K562 (cell line): Measurements from ENCODE around the gene TGFB2. TPM values are rescaled to one million over a fixed set of nuclear protein-coding genes. Genes with fewer than 3 reads are reported as not detected.

Experiments
- ATAC-seq: fragments of 200-7000 bp; cut with Tn5 transposase; 3 replicates; pipeline ENCODE4 v1.9.1; 2020; ENCODE audit warnings: moderate library complexity
- BruUV-seq: library from RNA; stranded (reverse); fragments of 400-500 nt; replicated peaks from 2 replicates; lab custom pipeline; 2021; lab: Mats Ljungman, UMichigan
- CTCF ChIA-PET: fragments of 300-600 bp; formaldehyde crosslinking; extraction: SDS; loops from one replicate; lab custom pipeline; 2021; ENCODE audit warnings: low intra/inter-chr PET ratio; lab: Yijun Ruan, JAX
- POLR2A ChIA-PET: fragments of 300-600, 350-650 bp; sonication (Branson Sonifier 250); formaldehyde crosslinking; extraction: SDS; loops from one replicate; lab custom pipeline; 2021; ENCODE audit warnings: antibody characterized with exemption, inconsistent platforms; lab: Yijun Ruan, JAX
- DNase-seq, 4 experiments: peaks; one replicate each; pipeline versions ENCODE4 v3.0.0 to v3.0.0-alpha.2; 2011 to 2018; ENCODE audit warnings: low spot score in 3 of 4, mixed read lengths in 3 of 4; ENCODE audit errors: extremely low read depth in 1 of 4
- FAIRE-seq: peaks from 2 replicates; lab custom pipeline; 2011; peaks lifted over from hg19 to GRCh38; lab: Jason Lieb, UNC
- H2AFZ ChIP-seq: 2 replicates; pipeline ENCODE4 v1.6.0; 2011; ENCODE audit warnings: low read depth, low read length, control low read depth, inconsistent platforms
- H3K27ac ChIP-seq: fragments of 200-600 bp; 3 replicates; pipeline ENCODE4 v1.8.0; 2011; ENCODE audit warnings: low read depth, mild to moderate bottlenecking, control low read depth, inconsistent platforms, low read length, moderate library complexity, mixed read lengths; ENCODE audit errors: extremely low read depth
- H3K27me3 ChIP-seq, 2 experiments: fragments of 300-600 bp in 1 of 2; 2 replicates in 1 of 2; 3 replicates in 1 of 2; pipeline versions ENCODE4 v1.6.0 to v1.8.0; 2011; ENCODE audit warnings: inconsistent platforms in 2 of 2, low read length in 2 of 2, mild to moderate bottlenecking in 1 of 2, mixed read lengths in 1 of 2, moderate library complexity in 1 of 2; ENCODE audit not compliant: control insufficient read depth in 2 of 2, insufficient read depth in 2 of 2
- H3K36me3 ChIP-seq: fragments of 300-600 bp; 3 replicates; pipeline ENCODE4 v1.8.0; 2011; ENCODE audit warnings: mild to moderate bottlenecking, low read length, inconsistent platforms; ENCODE audit not compliant: control insufficient read depth, insufficient read depth
- H3K4me1 ChIP-seq, 2 experiments: fragments of 200-600 bp in 1 of 2; replicated peaks in 1 of 2; 2 replicates in 1 of 2; 3 replicates in 1 of 2; pipeline versions ENCODE4 v1.5.1 to v1.8.0; 2011; ENCODE audit warnings: inconsistent platforms in 2 of 2, low read length in 2 of 2, mild to moderate bottlenecking in 1 of 2, mixed read lengths in 1 of 2, moderate library complexity in 1 of 2; ENCODE audit not compliant: control insufficient read depth in 2 of 2, insufficient read depth in 2 of 2
- H3K4me2 ChIP-seq: 2 replicates; pipeline ENCODE4 v1.6.1; 2011; ENCODE audit warnings: low read length, control low read depth, inconsistent platforms, mixed read lengths; ENCODE audit not compliant: insufficient read depth
- H3K4me3 ChIP-seq: fragments of 200-600 bp; sonication (generic), shearing (Covaris generic); 2 replicates; pipeline ENCODE4 v1.5.1; 2016; ENCODE audit warnings: control low read depth, inconsistent platforms
- H3K79me2 ChIP-seq: fragments of 200-600 bp; 3 replicates; pipeline ENCODE4 v1.8.0; 2011; ENCODE audit warnings: low read length, inconsistent platforms; ENCODE audit not compliant: control insufficient read depth, insufficient read depth
- H3K9ac ChIP-seq, 2 experiments: 2 replicates each; pipeline versions ENCODE4 v1.6.0 to v1.6.1; 2011; ENCODE audit warnings: low read depth in 2 of 2, low read length in 2 of 2, control low read depth in 1 of 2, inconsistent platforms in 1 of 2, mild to moderate bottlenecking in 1 of 2, mixed read lengths in 1 of 2; ENCODE audit not compliant: insufficient read depth in 1 of 2
- H3K9me1 ChIP-seq: one replicate; pipeline ENCODE4 v1.6.0; 2011; ENCODE audit warnings: inconsistent platforms, mild to moderate bottlenecking, low read length, moderate library complexity; ENCODE audit not compliant: control insufficient read depth, insufficient read depth
- H3K9me3 ChIP-seq: replicated peaks from 2 replicates; pipeline ENCODE4 v1.5.1; 2011; ENCODE audit warnings: low read depth, low read length, inconsistent platforms; ENCODE audit not compliant: control insufficient read depth, insufficient read depth
- H4K20me1 ChIP-seq: replicated peaks from 2 replicates; pipeline ENCODE4 v1.6.1; 2011; ENCODE audit warnings: low read length, inconsistent platforms, mixed read lengths; ENCODE audit not compliant: control insufficient read depth, insufficient read depth
- ARHGAP35 ChIP-seq: fragments of 450-650 bp; IDR thresholded peaks from 2 replicates; pipeline ENCODE4 v1.6.1; 2018; ENCODE audit not compliant: partially characterized antibody
- ARID2 ChIP-seq: fragments of 450-650 bp; IDR thresholded peaks from 2 replicates; pipeline ENCODE4 v1.6.1; 2017; ENCODE audit warnings: antibody characterized with exemption, mild to moderate bottlenecking
- ASH1L ChIP-seq: fragments of 450-650 bp; IDR thresholded peaks from 2 replicates; pipeline ENCODE4 v1.6.1; 2018; ENCODE audit warnings: borderline replicate concordance, mild to moderate bottlenecking, low read depth; ENCODE audit not compliant: partially characterized antibody
- BMI1 ChIP-seq: fragments of 150-350 bp; IDR thresholded peaks from 2 replicates; pipeline ENCODE4 v1.6.1; 2014; ENCODE audit warnings: low read length
- CREBBP ChIP-seq: IDR thresholded peaks from one replicate; pipeline ENCODE4 v1.6.1; 2012; ENCODE audit warnings: low read depth, mild to moderate bottlenecking, control low read depth, inconsistent platforms, low read length
- EZH2 ChIP-seq: IDR thresholded peaks from 2 replicates; pipeline ENCODE4 v1.6.1; 2012; ENCODE audit warnings: low read depth, mild to moderate bottlenecking, inconsistent platforms, low read length, borderline replicate concordance
- GABPB1 ChIP-seq: sonication (generic); formaldehyde crosslinking; IDR thresholded peaks from 2 replicates; pipeline ENCODE4 v1.8.0; 2022; ENCODE audit warnings: mild to moderate bottlenecking, missing genetic modification reagents
- NCOR1 ChIP-seq: fragments of 450-650 bp; IDR thresholded peaks from 2 replicates; pipeline ENCODE4 v1.6.1; 2016; ENCODE audit warnings: mild to moderate bottlenecking, moderate library complexity
- RBM14 ChIP-seq: fragments of 200-400 bp; formaldehyde crosslinking; IDR thresholded peaks from 2 replicates; pipeline ENCODE4 v1.6.1; 2018; ENCODE audit warnings: low read depth, mild to moderate bottlenecking, low read length, moderate library complexity, borderline replicate concordance; ENCODE audit not compliant: insufficient read depth
- RBM22 ChIP-seq: fragments of 200-400 bp; formaldehyde crosslinking; IDR thresholded peaks from 2 replicates; pipeline ENCODE4 v1.6.1; 2018; ENCODE audit warnings: low read length, low read depth; ENCODE audit not compliant: poor library complexity, severe bottlenecking
- STAG1 ChIP-seq: sonication (generic); formaldehyde crosslinking; IDR thresholded peaks from 2 replicates; pipeline ENCODE4 v1.5.0; 2020; ENCODE audit warnings: missing genetic modification reagents, borderline replicate concordance
- TEAD4 ChIP-seq, 2 experiments: sonication (generic) in 1 of 2; formaldehyde crosslinking in 1 of 2; IDR thresholded peaks; 2 replicates each; pipeline versions ENCODE4 v1.6.1 to v1.8.0; 2012 to 2022; ENCODE audit warnings: borderline replicate concordance in 1 of 2, inconsistent platforms in 1 of 2, low read length in 1 of 2, mild to moderate bottlenecking in 1 of 2, missing genetic modification reagents in 1 of 2
- U2AF2 ChIP-seq: fragments of 200-400 bp; formaldehyde crosslinking; optimal IDR thresholded peaks from 2 replicates; pipeline ENCODE3; 2017; ENCODE audit warnings: low read depth, mild to moderate bottlenecking, low read length
- ZC3H8 ChIP-seq: fragments of 450-650 bp; IDR thresholded peaks from 2 replicates; pipeline ENCODE4 v1.6.1; 2017
- WGBS: fragments of 100-300 bp; shearing (Covaris generic); methylation state at CpG from one replicate; pipeline ENCODE4 v1.1.6; 2016; ENCODE audit warnings: low coverage, mixed read lengths; ENCODE audit not compliant: insufficient coverage; ENCODE audit errors: missing lambda C conversion rate; 5-methylcytosine and 5-hydroxymethylcytosine counted together
- in situ Hi-C: fragments of 300-500 bp; cut with MboI; formaldehyde crosslinking; loops from 4 replicates; pipeline ENCODE4 v1.15.0; 2018; ENCODE audit warnings: inconsistent platforms, mixed read lengths
- intact Hi-C: fragments of 100-400 bp; cut with micrococcal nuclease; formaldehyde crosslinking; loops from 2 replicates; pipeline ENCODE4 v1.14.2; 2022
- polyA plus RNA-seq, 8 experiments: library from polyadenylated mRNA; depleted of rRNA in 4 of 8; stranded (reverse) in 5 of 8; unstranded in 3 of 8; fragments of >200 nt; fragmentation: Nextera tagmentation in 2 of 8; fragmentation: Illumina TruSeq in 1 of 8; extraction: Ambion mirVana in 2 of 8; extraction: Trizol in 1 of 8; gene quantifications; 2 replicates each; pipeline versions ENCODE4 v1.2.1 to v1.2.3, GENCODE V29; 2011 to 2014; ENCODE audit warnings: inconsistent platforms in 1 of 8, missing spikeins in 1 of 8
- total RNA-seq, 7 experiments: library from RNA; depleted of rRNA in 6 of 7; stranded (reverse); fragments of >200 nt in 6 of 7; fragmentation: Illumina TruSeq in 2 of 7; extraction: Trizol in 2 of 7; gene quantifications; 2 replicates each; pipeline versions ENCODE4 v1.2.1 to v1.2.3, GENCODE V29; 2011 to 2021; ENCODE audit warnings: low replicate concordance in 1 of 7
- TF ChIP-seq, protein P1 (sequence below): sonication (generic); formaldehyde crosslinking; IDR thresholded peaks from 2 replicates; pipeline ENCODE4 v1.8.0; 2022; ENCODE audit warnings: mild to moderate bottlenecking, missing genetic modification reagents, borderline replicate concordance

The TGFB2 gene
- total and polyA plus RNA-seq, 9 of the 15 experiments (the other 6 are each of a cell fraction or from before 2014, with no cell fraction given) = 0.03 to 0.41 (median 0.11) TPM; not detected in 3

DNA sequence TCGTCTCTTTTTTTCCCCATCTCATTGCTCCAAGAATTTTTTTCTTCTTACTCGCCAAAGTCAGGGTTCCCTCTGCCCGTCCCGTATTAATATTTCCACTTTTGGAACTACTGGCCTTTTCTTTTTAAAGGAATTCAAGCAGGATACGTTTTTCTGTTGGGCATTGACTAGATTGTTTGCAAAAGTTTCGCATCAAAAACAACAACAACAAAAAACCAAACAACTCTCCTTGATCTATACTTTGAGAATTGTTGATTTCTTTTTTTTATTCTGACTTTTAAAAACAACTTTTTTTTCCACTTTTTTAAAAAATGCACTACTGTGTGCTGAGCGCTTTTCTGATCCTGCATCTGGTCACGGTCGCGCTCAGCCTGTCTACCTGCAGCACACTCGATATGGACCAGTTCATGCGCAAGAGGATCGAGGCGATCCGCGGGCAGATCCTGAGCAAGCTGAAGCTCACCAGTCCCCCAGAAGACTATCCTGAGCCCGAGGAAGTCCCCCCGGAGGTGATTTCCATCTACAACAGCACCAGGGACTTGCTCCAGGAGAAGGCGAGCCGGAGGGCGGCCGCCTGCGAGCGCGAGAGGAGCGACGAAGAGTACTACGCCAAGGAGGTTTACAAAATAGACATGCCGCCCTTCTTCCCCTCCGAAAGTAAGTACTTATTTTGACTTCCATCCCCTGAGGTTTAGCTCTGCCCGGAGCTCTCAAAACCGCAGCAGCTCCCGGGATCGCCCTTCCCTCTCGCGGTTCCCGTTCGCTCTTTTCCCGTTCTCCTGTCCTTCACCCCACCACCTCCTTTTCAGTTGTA is 1.5 kb downstream of the TGFB2 start:
- DNase-seq (no peak), FAIRE-seq (no peak), ATAC-seq (no peak)
- no peak overlapping the region for H3K27ac ChIP-seq
- no peak overlapping the region; the same call in 1 of the 2 replicates for H3K4me3 ChIP-seq
- H3K4me2 ChIP-seq = no peak overlapping the region; the same call in 1 of the 2 replicates
- H3K9me3 ChIP-seq = no peaks in the 10 kb centered on the region
- no peaks in the 10 kb centered on the region for H3K27me3 ChIP-seq
- intact Hi-C loops = no loop called here
- POLR2A ChIA-PET = interaction anchor here (0.6 kb wide), 1 partner anchor 61 kb away, joined by 3 read pairs; the partner anchor contains the start of gene RRP15
- TF ChIP-seq EZH2 (no peak), STAG1 (CRISPR knock-in tag) (no peak), BMI1 (no peak), ZC3H8 (no peak), CREBBP (no peak), ARID2 (no peak), U2AF2 (no peak), NCOR1 (no peak), TEAD4 (IDR thresholded peaks at IDR 0.05; ENCODE audit: low read length) (no peak), TEAD4 (CRISPR knock-in tag; IDR thresholded peaks at IDR 0.05; ENCODE audit: borderline replicate concordance) (no peak), ASH1L (no peak), RBM14 (no peak), RBM22 (no peak), GABPB1 (CRISPR knock-in tag) (no peak), ARHGAP35 (no peak)
- TF ChIP-seq, protein P1, sequence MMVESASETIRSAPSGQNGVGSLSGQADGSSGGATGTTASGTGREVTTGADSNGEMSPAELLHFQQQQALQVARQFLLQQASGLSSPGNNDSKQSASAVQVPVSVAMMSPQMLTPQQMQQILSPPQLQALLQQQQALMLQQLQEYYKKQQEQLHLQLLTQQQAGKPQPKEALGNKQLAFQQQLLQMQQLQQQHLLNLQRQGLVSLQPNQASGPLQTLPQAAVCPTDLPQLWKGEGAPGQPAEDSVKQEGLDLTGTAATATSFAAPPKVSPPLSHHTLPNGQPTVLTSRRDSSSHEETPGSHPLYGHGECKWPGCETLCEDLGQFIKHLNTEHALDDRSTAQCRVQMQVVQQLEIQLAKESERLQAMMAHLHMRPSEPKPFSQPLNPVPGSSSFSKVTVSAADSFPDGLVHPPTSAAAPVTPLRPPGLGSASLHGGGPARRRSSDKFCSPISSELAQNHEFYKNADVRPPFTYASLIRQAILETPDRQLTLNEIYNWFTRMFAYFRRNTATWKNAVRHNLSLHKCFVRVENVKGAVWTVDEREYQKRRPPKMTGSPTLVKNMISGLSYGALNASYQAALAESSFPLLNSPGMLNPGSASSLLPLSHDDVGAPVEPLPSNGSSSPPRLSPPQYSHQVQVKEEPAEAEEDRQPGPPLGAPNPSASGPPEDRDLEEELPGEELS = no peak
- peaks cover 5 to 15% of the 10 kb centered on the region in 2 experiments; a peak in 3 of 5 replicates for H3K4me1 ChIP-seq
- 81% methylated on average over 28 of the region's 39 CpGs for WGBS
- BruUV-seq = no TSS peak
- H3K79me2 ChIP-seq = no peaks in the 10 kb centered on the region
- no peaks in the 10 kb centered on the region for H3K9me1 ChIP-seq
- CTCF ChIA-PET = no interaction called here
- peak overlapping the region; percentile 82; the same call in 1 of the 2 replicates for H2AFZ ChIP-seq
- in situ Hi-C loops = loop anchor here (25.0 kb wide), 1 partner anchor 1466 kb away; no protein-coding TSS in a partner anchor
- no peaks in the 10 kb centered on the region for H4K20me1 ChIP-seq
- H3K9ac ChIP-seq = no peak overlapping the region; a peak in 1 of 4 replicates
- no peaks in the 10 kb centered on the region; the same call in 2 of the 3 replicates for H3K36me3 ChIP-seq
